ENCODE measurements around the gene UBE2D2.
"Not testable (repeated sequence)": the region's sequence is repeated elsewhere in the genome, so short reads cannot be mapped to it uniquely, and the experiment has no call there.

Gene UBE2D2

DNA sequence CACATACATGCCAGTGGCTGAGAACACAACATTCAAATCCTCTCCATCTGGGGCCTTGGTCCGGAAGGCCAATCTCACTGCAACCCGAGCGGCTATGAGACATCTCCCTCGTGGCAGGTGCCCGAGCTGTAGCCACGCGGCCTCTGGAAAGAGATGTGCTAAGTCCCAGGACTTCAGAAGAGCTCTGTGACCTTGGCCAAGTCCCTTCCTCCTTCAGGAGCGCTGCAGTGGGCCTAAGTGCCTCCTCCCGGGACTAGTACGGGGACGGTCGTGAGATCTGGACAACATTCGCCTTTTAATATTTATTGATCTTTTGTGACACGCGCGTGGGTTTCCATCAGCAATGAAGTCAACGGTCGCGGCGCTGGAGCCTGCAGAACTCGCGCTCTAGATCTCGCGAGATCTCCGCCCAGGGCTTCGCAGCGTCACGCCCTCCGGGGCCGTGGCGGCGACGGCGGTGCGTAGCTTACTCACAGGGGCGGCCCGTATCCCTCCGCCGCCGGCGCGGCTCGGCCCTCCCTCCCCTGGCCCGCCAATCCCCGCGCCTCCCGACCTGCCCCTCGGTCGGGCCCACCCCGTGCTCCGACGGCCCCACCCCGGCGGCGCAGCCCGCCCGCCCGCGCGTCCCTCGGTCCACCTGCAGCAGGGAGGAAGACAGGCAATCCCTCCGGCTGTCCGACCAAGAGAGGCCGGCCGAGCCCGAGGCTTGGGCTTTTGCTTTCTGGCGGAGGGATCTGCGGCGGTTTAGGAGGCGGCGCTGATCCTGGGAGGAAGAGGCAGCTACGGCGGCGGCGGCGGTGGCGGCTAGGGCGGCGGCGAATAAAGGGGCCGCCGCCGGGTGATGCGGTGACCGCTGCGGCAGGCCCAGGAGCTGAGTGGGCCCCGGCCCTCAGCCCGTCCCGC, at the start of gene UBE2D2:
TSS of gene UBE2D2 (plus strand) at position 588 of the 903 bp plus-strand sequence. CDS start 453 bp downstream, outside the sequence.
- peak; percentile 96 for DNase-seq

DNA sequence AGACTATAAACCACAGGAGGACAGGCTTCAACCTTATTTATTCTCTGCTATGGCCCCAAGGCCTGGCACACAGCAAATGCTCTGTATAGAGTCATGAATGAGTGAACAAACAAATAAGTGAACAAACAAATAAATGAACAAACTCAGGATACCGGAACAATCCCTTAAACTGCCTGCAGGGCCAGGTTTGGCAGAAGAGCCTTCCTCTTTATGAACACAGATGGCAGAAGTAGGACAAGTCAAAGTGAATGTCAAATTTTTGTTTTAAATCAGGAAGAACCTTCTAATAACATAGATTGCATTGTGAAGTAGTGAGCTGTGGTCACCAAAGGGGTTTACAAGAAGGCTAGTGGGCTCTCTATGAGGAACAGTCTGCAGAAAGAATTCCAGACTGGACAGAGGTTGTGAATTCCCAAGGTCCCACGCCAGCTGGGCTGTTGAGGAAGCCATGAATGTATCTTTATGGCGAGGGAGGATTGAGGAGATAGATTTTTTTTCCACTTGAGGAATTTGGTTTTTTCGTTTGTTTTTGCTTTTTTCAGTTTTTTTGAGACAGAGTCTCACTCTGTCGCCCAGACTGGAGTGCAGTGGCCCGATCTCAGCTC, 48.3 kb upstream of the UBE2D2 start:
- no peak for DNase-seq

DNA sequence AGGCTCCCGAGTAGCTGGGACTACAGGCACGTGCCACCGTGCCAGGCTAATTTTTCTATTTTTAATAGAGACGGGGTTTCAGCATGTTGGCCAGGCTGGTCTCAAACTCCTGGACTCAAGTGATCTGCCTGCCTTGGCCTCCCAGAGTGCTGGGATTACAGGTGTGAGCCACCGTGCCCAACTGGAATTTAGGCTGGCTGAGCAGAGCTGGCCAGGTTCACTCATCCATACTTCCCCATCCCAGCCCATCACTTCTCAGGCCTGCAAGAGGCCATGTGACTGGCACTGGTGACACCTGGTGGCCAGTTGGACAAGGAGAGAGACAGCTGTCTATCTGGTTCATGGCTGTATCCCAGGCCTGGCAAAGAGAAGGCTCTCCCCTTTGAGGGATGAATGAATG, 47.7 kb upstream of the UBE2D2 start:
- DNase-seq, result peak; percentile 83

DNA sequence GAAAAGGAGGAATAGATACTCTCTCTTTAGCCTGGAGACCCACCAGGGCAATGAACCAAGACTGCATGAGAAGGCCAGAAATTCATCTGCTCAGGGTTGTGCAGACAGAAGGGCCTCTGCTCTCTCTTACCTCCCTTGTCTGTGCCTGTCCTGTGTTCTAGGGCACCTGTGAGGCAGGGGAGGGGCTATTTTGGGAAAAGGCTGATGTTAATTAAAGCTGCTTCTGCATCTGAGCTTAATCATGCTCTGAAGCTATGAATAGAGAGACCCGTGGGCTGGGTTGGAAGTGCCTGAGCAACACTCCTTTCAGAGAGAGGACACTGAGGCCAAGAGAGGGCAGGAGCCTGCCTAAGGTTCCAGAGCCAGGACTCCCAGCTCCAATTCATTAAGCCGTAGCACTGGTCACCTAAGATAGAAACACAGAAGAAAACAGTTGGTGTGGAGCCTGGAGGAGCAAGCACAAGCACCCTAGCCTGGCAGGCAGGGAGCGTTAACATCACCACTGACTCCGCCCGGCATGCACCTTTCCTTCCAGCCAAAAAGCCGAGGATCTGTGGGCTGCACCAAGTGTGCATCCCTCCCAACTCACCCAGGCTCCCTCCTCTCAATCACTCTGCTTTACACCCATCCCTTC, 47.2 kb upstream of the UBE2D2 start:
- DNase-seq, result no peak

DNA sequence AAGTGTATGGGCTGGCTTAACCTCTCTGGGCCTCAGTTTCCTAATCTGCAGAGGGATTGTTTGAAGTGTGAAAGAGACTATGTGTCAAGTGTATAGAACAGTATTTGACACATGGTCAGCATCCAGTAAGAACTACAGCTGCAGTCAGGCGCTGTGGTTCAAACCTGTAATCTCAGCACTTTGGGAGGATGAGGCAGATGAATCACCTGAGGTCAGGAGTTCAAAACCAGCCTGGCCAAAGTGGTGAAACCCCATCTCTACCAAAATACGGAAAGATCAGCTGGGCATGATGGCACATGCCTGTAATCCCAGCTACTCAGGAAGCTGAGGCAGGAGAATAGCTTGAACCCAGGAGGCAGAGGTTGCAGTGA, 46.7 kb upstream of the UBE2D2 start:
- no peak for DNase-seq

DNA sequence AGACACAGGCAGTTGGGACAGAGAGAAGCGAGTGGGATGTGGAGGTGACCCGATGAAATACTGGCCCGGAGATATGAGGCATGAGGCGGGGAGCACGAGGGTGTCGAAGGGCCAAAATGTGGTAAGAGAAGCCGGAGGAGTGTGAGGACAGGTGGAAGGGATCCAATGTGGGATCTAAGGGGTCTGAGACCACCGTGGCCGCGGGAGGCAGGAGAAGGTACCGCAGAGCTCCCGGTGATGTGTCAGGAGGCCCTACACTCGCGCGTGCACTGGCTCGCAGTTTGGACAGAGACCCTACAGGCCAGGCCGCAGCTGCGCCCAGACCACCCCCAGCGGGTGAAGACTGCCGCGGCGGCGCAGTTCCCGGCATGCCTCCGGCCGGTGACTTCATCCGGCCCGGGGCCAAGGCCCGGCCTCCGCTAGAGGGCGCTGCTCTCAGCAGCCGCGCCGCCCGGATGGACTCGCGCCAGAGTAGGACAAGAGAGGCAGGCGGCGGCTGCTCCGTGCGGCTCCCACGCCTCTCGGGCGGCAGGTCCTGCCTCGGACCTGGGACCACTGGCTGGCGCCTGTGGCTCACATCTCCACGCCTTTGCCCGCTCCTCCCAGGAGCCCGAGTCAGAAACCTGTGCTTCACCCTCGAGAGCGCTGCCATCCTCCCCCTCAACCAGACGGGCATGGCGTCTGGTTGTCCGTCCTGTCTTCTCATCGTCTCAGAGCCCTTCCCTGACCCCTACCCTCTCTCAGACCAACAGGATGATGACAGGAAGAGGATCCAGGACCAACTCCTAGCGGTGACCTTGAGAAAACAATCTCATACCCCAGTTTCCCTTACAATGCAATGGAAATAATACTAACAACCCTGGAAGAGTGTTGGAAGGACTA, 43.2 kb upstream of the UBE2D2 start:
- DNase-seq, result peak; percentile 89

DNA sequence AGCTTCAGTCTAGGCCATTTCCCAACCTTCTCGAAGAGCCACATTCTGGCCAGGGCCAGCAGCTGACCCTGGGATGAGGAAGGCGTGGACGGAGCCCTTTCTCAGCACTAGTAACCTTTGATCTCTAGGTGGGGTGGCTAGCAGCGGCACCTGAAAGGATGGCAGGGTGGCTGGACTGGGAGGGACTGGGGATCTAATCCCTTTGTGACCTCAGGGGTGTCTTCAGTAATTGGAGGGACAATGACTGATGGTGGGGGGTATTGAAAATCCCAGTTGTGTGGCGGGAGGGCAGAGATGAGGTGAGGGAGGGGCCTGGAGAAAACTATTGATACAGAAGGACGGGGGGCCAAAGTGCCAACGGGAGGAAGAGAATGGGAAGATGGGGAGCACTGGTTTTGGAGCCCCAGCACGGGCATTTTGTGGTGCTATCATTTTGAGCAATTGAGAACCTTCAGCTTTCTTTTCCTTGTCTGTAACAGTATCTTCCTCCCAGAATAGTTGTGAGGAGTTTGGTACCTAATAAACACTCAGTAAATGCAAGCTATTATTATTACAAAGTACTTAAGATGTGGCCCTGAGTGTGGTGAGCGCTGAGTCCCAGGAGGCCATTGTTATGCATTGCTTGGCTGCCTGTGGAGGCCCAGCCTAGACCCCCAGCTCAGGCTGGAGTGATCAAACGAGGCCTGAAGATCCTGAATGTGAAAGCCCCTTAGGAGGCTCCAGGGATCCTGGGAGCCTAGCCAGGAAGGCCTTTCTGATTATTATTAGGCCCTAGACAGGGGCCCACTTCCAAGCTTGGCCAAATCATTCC, 37.3 kb upstream of the UBE2D2 start:
- DNase-seq, result no peak

DNA sequence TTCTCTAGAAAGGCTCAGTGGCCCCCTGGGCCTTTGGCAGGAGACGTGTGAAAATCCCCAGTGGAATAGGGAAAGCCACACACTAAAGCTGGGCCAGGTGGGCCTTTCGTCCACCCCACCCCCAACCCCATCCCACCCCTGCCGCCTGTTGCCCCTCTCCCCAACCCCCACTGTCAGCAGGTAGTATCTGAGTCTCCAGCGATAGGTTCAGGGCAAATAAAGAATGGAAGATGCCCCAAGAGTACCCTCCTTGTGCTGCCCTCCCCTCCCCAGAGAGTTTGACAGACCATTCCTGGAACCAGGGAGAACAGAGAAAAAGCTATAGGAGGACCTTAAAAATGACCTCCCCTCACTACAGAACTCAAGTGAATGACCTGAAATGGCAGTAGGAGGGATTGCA, 36.7 kb upstream of the UBE2D2 start:
- no peak for DNase-seq

DNA sequence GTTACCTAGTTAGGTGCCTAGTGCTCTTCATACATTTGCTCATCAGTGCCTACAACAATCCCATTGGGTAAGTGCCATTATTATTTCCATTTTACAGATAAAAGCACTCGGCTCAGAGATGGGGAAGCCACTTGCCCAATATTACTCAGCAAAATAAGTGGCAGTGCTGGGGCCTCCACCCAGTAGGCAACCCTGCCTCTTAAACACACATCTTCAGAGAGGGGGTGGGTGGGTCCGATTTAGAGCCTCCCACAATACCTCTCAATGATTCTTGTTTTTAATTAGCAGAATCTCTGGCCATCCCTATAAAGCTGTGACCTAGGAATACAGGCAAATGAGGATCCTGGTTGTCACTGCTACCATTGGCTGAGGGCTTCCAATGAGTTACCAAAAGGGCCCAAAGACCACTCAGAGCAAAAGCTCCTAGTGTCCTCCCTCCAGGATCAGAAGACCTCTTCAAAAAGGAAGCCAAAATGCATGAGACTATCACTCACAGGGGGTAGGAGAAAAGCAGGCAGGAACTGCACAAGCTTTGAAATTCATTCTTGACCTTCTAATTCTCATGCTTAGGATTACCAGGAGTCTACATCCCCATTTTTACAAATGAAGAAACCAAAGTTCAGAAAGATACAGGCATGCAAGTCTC, 36.1 kb upstream of the UBE2D2 start:
- DNase-seq, result no peak

DNA sequence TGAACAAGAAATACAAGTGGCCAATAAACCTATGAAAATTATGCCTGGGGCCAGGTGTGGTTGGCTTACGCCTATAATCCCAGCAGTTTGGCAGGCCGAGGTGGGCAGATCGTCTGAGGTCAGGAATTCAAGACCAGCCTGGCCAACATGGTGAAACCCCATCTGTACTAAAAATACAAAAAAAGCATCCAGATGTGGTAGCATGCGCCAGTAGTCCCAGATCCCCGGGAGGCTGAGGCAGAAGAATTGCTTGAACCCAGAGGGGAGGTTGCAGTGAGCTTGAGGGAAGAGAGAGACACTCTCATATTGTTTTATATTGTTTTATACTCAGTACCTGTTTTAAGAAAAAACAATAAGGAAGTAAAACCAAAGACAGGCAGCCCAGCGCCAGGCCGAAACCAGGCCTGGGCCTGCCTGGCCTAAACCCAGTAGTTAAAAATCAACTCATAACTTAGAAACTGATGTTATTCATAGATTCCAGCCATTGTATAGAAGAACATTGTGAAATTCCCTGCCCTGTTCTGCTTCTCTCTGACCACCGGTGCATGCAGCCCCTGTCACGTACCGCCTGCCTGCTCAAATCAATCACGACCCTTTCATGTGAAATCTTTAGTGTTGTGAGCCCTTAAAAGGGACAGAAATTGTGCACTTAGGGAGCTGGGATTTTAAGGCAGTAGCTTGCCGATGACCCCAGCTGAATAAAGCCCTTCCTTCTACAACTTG, 35.4 kb upstream of the UBE2D2 start:
- not testable (repeated sequence) for DNase-seq

DNA sequence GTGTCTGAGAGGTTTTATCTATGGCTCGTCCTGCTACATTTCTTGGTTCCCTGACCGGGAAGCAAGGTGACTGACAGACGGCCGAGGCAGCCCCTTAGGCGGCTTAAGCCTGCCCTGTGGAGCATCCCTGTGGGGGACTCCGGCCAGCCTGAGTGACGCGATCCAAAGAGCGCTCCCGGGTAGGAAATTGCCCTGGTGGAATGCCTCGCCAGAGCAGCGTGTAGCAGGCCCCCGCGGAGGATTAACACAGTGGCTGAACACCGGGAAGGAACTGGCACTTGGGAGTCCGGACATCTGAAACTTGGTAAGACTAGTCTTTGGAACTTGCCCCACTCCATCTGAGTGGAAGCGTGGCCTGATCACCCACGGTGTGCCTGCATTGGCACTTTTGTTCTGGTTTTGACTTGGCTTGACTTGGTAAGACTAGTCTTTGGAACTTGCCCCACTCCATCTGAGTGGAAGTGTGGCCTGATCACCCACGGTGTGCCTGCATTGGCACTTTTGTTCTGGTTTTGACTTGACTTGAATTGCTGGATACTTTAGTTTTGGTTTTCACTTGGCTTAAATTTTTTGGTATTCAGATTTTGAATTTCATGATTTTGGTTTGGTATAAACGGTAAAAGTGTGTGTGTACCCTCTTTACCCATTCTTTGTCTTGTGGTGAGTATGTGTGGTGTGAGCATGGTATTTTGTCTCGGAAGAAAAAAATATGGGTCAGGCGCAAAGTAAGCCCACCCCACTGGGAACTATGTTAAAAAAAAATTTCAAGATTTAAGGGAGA, 34.6 kb upstream of the UBE2D2 start:
- DNase-seq, result not testable (repeated sequence)

DNA sequence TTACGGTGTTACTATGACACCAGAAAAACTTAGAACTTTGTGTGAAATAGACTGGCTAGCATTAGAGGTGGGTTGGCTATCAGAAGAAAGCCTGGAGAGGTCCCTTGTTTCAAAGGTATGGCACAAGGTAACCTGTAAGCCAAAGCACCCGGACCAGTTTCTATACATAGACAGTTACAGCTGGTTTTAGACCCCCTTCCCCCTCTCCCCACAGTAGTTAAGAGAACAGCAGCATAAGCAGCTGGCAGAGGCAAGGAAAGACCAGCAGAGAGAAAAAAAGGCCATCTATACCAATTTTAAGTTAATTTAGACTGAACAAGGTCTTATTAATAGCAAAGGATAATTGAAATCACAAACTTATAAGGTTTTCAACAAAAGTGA, 34.1 kb upstream of the UBE2D2 start:
- DNase-seq, result not testable (repeated sequence)

DNA sequence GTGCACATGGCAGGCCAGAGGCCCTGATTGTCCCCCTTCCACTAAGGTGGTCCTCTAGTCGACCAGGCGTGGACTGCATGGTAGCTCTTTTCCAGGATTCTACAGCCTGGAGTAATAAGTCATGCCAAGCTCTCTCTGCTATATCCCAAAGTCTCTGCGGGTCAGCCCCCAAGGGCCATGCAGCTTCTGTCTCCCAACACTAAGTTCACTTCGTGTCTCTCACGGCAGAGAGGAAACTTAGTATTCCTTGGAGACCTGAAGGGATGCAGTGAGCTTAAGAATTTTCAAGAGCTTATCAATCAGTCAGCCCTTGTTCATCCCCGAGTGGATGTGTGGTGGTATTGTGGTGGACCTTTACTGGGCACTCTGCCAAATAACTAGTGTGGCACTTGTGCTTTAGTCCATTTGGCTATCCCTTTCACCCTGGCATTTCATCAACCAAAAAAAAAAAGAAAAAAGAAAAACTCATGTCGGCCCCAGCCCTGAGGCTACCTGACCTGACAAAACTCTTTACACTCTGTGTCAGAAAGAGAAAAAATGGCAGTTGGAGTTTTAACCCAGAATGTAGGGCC, 33.2 kb upstream of the UBE2D2 start:
- not testable (repeated sequence) for DNase-seq

DNA sequence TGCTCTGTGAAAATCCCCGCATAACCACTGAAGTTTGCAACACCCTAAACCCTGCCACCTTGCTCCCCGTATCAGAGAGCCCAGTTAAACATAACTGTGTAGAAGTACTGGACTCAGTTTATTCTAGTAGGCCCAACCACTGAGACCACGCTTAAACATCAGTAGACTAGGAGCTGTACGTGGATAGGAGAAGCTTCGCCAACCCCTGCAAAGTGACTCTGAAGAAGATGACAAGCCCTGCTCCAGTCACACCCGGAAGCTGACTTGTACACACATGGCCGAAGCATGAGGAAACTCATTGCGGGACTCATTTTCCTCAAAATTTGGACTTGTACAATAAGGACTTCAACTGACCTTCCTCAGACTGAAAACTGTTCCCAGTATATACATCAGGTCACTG, 32.4 kb upstream of the UBE2D2 start:
- DNase-seq, result not testable (repeated sequence)

DNA sequence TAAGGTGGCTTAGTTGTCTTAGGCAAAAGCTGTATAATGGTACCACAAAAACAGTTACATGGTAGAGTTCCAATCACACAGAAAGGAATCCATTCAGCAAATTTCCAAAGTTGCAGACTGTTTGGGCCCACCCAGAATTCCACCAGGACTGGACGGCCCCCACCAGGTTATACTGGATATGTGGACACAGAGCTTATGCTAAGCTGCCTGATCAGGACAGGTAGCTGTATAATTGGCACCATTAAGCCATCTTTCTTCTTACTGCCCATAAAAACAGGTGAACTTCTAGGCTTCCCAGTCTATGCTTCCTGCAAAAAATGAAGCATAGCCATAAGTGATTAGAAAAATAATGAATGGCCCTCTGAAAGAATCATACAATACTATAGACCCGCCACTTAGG, 31.1 kb upstream of the UBE2D2 start:
- DNase-seq, result not testable (repeated sequence)

DNA sequence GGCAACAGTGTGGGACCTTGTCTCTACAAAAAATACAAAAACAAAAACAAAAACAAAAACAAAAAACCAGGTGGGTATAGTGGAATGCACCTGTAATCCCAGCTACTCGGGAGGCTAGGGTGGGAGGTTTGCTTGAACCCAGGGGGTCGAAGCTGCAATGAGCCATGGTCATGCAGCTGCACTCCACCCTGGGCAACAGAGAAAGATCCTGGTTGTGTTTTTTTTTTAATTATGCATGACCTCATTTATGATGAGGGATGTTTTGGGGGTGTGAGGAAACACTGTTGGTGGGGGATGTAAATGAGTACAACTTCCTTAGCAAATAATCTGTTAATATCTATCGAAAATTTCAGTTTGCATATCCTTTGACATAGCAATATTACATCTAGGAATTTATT, 29.4 kb upstream of the UBE2D2 start:
- no peak for DNase-seq

DNA sequence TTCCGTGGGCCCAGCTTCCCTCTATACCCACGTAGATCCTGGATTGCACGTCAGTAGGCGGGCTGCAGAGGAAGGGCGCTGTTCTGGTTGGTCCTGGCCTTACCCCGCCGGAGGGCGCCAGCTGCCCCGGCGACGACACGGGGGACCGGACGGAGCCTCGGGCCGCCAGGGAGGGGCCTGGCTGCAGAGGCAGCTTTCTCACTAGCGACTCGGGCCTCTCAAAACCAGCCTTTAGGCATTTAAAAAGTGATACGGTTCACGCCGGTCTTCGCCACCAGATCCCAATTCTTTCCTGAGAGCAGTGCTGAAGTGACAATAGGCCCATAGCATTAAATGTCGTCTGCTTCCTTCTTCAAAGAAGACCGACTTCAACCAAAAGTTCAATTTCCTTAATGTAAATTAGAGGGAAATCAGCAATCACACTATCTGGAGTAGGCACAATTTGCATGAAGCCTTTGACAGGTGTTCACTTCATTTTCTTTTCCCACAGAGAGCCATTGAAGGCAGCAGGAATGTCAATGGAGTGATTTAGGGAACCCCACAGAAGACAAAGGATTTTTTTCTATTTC, 17.6 kb upstream of the UBE2D2 start:
- DNase-seq, result peak; percentile 44

DNA sequence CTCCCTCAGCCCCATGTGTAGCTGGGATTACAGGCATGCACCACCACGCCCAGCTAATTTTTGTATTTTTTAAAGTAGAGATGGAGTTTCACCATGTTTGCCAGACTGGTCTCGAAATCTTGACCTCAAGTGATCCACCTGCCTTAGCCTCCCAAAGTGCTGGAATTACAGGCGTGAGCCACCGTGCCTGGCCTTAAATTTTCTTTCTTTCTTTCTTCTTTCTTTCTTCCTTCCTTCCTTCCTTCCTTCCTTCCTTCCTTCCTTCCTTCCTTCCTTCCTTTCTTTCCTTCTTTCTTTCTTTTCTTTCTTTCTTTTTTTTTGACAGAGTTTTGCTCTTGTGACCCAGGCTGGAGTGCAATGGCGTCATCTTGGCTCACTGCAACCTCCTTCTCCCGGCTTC, 14.5 kb upstream of the UBE2D2 start:
- DNase-seq, result not testable (repeated sequence)

All from stimulated activated CD4-positive, alpha-beta T cell treated with anti-CD3 and anti-CD28 coated beads, Interleukin-4, amount 100 ng/mL, for 24 hours (primary cell).